Fibroblast of lung (primary cell): ENCODE data around the gene ICAM2.

ENCODE experiments used
- EZH2 ChIP-seq: IDR thresholded peaks from 2 replicates; pipeline ENCODE4 v1.5.1; 2012; ENCODE audit warnings: low read length, control low read depth, mild to moderate bottlenecking; ENCODE audit errors: missing control alignments
- TF ChIP-seq, protein P1 (sequence below), 2 donors: IDR thresholded peaks in 1 of 2; conservative IDR thresholded peaks in 1 of 2; 1 replicate in 1 of 2; 2 replicates in 1 of 2; pipeline ENCODE4 v1.5.1; 2011 to 2012; ENCODE audit warnings: low read length in 2 of 2, control low read depth in 1 of 2, inconsistent platforms in 1 of 2, low read depth in 1 of 2, mild to moderate bottlenecking in 1 of 2

DNA sequence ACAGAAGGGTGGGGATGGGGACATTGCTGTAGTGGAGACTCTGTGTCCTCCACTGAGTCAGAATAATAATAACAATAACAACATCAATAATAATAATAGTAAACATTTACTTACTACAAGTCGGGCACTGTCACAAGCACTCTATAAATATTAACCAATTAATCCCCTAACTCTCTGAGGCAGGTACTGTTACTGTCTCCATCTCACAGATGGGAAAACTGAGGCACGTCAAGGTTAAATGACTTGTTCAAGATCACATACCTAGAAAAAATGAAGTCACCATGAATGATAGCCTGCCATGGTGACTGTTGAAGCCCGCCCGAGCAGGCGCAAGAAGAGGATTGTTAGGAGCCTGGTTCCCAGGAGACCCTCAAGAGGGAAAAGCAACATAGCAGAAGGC, 12.1 kb downstream of the ICAM2 start:
- TF ChIP-seq, protein P1, sequence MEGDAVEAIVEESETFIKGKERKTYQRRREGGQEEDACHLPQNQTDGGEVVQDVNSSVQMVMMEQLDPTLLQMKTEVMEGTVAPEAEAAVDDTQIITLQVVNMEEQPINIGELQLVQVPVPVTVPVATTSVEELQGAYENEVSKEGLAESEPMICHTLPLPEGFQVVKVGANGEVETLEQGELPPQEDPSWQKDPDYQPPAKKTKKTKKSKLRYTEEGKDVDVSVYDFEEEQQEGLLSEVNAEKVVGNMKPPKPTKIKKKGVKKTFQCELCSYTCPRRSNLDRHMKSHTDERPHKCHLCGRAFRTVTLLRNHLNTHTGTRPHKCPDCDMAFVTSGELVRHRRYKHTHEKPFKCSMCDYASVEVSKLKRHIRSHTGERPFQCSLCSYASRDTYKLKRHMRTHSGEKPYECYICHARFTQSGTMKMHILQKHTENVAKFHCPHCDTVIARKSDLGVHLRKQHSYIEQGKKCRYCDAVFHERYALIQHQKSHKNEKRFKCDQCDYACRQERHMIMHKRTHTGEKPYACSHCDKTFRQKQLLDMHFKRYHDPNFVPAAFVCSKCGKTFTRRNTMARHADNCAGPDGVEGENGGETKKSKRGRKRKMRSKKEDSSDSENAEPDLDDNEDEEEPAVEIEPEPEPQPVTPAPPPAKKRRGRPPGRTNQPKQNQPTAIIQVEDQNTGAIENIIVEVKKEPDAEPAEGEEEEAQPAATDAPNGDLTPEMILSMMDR (conservative IDR thresholded peaks at IDR 0.05 in 1 of 2, IDR thresholded peaks at IDR 0.05 in 1 of 2; ENCODE audit: low read depth in 1 of 2, low read length in 2 of 2), result no peak
- TF ChIP-seq EZH2, result no peak
